ENCODE results near the gene SKI.

SKI gene

GRCh38 chr1:2213576-2214505 is 14.3 kb upstream of the SKI start:
- no peaks in the 10 kb centered on the region for H4K20me1 ChIP-seq (ENCODE audit: insufficient read depth, low read length)
- TF ChIP-seq CTCF (IDR thresholded peaks at IDR 0.05; ENCODE audit: low read depth, low read length), result no peak
- no peak for TF ChIP-seq EZH2phosphoT487 (IDR thresholded peaks at IDR 0.05; ENCODE audit: low read depth)
- H3K79me2 ChIP-seq (ENCODE audit: low read length), result no peaks in the 10 kb centered on the region
- no peak overlapping the region for H3K4me3 ChIP-seq (ENCODE audit: low read length)
- H3K27ac ChIP-seq (ENCODE audit: low read length), result no peak overlapping the region
- no peaks in the 10 kb centered on the region for H3K36me3 ChIP-seq (replicated peaks; ENCODE audit: low read depth, low read length)
- H3K9me3 ChIP-seq (ENCODE audit: insufficient read depth, low read length), result peaks cover 3% of the 10 kb centered on the region; the same call in 1 of the 2 replicates
- no peaks in the 10 kb centered on the region for H3K27me3 ChIP-seq (ENCODE audit: low read depth, low read length)
- H3K4me2 ChIP-seq (ENCODE audit: low read length), result no peak overlapping the region
- no peak overlapping the region for H3K9ac ChIP-seq (ENCODE audit: low read length)
- H3K4me1 ChIP-seq (ENCODE audit: low read length), result no peaks in the 10 kb centered on the region
- no peak overlapping the region for H2AFZ ChIP-seq (ENCODE audit: low read depth, low read length)

GRCh38 chr1:2214541-2215241 is 13.4 kb upstream of the SKI start:
- Histone ChIP-seq H2AFZ (ENCODE audit: low read depth, low read length) (no peak overlapping the region), H4K20me1 (ENCODE audit: insufficient read depth, low read length) (no peaks in the 10 kb centered on the region), H3K27me3 (ENCODE audit: low read depth, low read length) (no peaks in the 10 kb centered on the region), H3K4me2 (ENCODE audit: low read length) (no peak overlapping the region), H3K36me3 (replicated peaks; ENCODE audit: low read depth, low read length) (no peaks in the 10 kb centered on the region), H3K4me1 (ENCODE audit: low read length) (no peaks in the 10 kb centered on the region), H3K4me3 (ENCODE audit: low read length) (no peak overlapping the region), H3K9ac (ENCODE audit: low read length) (no peak overlapping the region), H3K9me3 (ENCODE audit: insufficient read depth, low read length) (peaks cover 6% of the 10 kb centered on the region; the same call in 1 of the 2 replicates), H3K27ac (ENCODE audit: low read length) (no peak overlapping the region), H3K79me2 (ENCODE audit: low read length) (no peaks in the 10 kb centered on the region)
- TF ChIP-seq CTCF (IDR thresholded peaks at IDR 0.05; ENCODE audit: low read depth, low read length) (no peak), EZH2phosphoT487 (IDR thresholded peaks at IDR 0.05; ENCODE audit: low read depth) (no peak)

GRCh38 chr1:2215329-2215728 is 12.8 kb upstream of the SKI start:
- H3K9me3 ChIP-seq (ENCODE audit: insufficient read depth, low read length), result peaks cover 6% of the 10 kb centered on the region; the same call in 1 of the 2 replicates
- no peaks in the 10 kb centered on the region for H3K79me2 ChIP-seq (ENCODE audit: low read length)
- H3K4me3 ChIP-seq (ENCODE audit: low read length), result no peak overlapping the region
- no peak for TF ChIP-seq CTCF (IDR thresholded peaks at IDR 0.05; ENCODE audit: low read depth, low read length)
- TF ChIP-seq EZH2phosphoT487 (IDR thresholded peaks at IDR 0.05; ENCODE audit: low read depth), result no peak
- no peak overlapping the region for H3K9ac ChIP-seq (ENCODE audit: low read length)
- no peak overlapping the region for H3K4me2 ChIP-seq (ENCODE audit: low read length)
- no peaks in the 10 kb centered on the region for H3K36me3 ChIP-seq (replicated peaks; ENCODE audit: low read depth, low read length)
- no peaks in the 10 kb centered on the region for H4K20me1 ChIP-seq (ENCODE audit: insufficient read depth, low read length)
- no peak overlapping the region for H2AFZ ChIP-seq (ENCODE audit: low read depth, low read length)
- H3K27ac ChIP-seq (ENCODE audit: low read length), result no peak overlapping the region
- H3K27me3 ChIP-seq (ENCODE audit: low read depth, low read length), result no peaks in the 10 kb centered on the region
- no peaks in the 10 kb centered on the region for H3K4me1 ChIP-seq (ENCODE audit: low read length)

All from OCI-LY3 (cell line).